Neural cell (in vitro differentiated cells): ENCODE measurements around the gene ZNF662. TPM values are rescaled to one million over a fixed set of nuclear protein-coding genes. Genes with fewer than 3 reads are reported as not detected.

ENCODE experiments used
- H2AFZ ChIP-seq: fragments of 200-600, 300-800 bp; sonication (generic), shearing (Covaris generic); 2 replicates; pipeline ENCODE4 v1.6.0; 2014; ENCODE audit warnings: low read depth, mild to moderate bottlenecking, antibody characterized with exemption, low read length, moderate library complexity
- H3F3A ChIP-seq: fragments of 200-600 bp; shearing (Covaris generic); 2 replicates; pipeline ENCODE4 v1.6.1; 2016; ENCODE audit warnings: mild to moderate bottlenecking, moderate library complexity, mixed read lengths, antibody characterized with exemption, low read length; ENCODE audit not compliant: insufficient read depth, poor library complexity, severe bottlenecking
- H3K27ac ChIP-seq: fragments of 200-600, 300-800 bp; sonication (generic), shearing (Covaris generic); 2 replicates; pipeline ENCODE4 v1.5.1; 2014; ENCODE audit warnings: mild to moderate bottlenecking, low read length, moderate library complexity
- H3K27me3 ChIP-seq: fragments of 300-800, 200-600 bp; sonication (generic), shearing (Covaris generic); 2 replicates; pipeline ENCODE4 v1.6.0; 2014; ENCODE audit warnings: mild to moderate bottlenecking, low read depth, low read length, moderate library complexity; ENCODE audit not compliant: insufficient read depth
- H3K36me3 ChIP-seq: fragments of 300-800, 200-600 bp; sonication (generic), shearing (Covaris generic); 2 replicates; pipeline ENCODE4 v1.5.1; 2014; ENCODE audit warnings: mild to moderate bottlenecking, antibody characterized with exemption, low read length, moderate library complexity; ENCODE audit not compliant: insufficient read depth
- H3K4me2 ChIP-seq: fragments of 300-800, 200-600 bp; sonication (generic), shearing (Covaris generic); 2 replicates; pipeline ENCODE4 v1.6.0; 2014; ENCODE audit warnings: mild to moderate bottlenecking, low read length
- H3K4me3 ChIP-seq: fragments of 300-800, 200-600 bp; sonication (generic), shearing (Covaris generic); 2 replicates; pipeline ENCODE4 v1.5.1; 2014; ENCODE audit warnings: mild to moderate bottlenecking, low read length, moderate library complexity
- H3K79me2 ChIP-seq: fragments of 200-600 bp; shearing (Covaris generic); replicated peaks from 2 replicates; pipeline ENCODE4 v1.6.0; 2014; ENCODE audit warnings: mild to moderate bottlenecking, low read length, moderate library complexity; ENCODE audit not compliant: insufficient read depth
- H3K9ac ChIP-seq: fragments of 300-800, 200-600 bp; sonication (generic), shearing (Covaris generic); 2 replicates; pipeline ENCODE4 v1.6.1; 2016; ENCODE audit warnings: mild to moderate bottlenecking, low read length, mixed read lengths
- H3K9me2 ChIP-seq: fragments of 200-600 bp; shearing (Covaris generic); 2 replicates; pipeline ENCODE4 v1.6.1; 2016; ENCODE audit warnings: mild to moderate bottlenecking, low read length, mixed read lengths; ENCODE audit not compliant: insufficient read depth
- H3K9me3 ChIP-seq: fragments of 200-600, 300-800 bp; sonication (generic), shearing (Covaris generic); 2 replicates; pipeline ENCODE4 v1.6.1; 2016; ENCODE audit warnings: mild to moderate bottlenecking, mixed run types, low read length, moderate library complexity, mixed read lengths
- H4K20me1 ChIP-seq: fragments of 200-600 bp; shearing (Covaris generic); 2 replicates; pipeline ENCODE4 v1.6.1; 2016; ENCODE audit warnings: mild to moderate bottlenecking, mixed run types; ENCODE audit not compliant: insufficient read depth
- EP300 ChIP-seq: fragments of 450-650 bp; conservative IDR thresholded peaks from 2 replicates; pipeline ENCODE4 v1.6.1; 2014; ENCODE audit warnings: antibody characterized with exemption, mild to moderate bottlenecking, moderate library complexity; ENCODE audit not compliant: poor library complexity, severe bottlenecking
- EZH2 ChIP-seq: fragments of 200-600, 300-800 bp; shearing (Covaris generic), sonication (generic); IDR thresholded peaks from 2 replicates; pipeline ENCODE4 v1.6.1; 2014; ENCODE audit warnings: antibody characterized with exemption, low read length, borderline replicate concordance, mild to moderate bottlenecking; ENCODE audit not compliant: insufficient read depth, poor library complexity, severe bottlenecking
- MXI1 ChIP-seq: fragments of 450-650 bp; conservative IDR thresholded peaks from 2 replicates; pipeline ENCODE4 v1.6.1; 2014; ENCODE audit warnings: antibody characterized with exemption, mild to moderate bottlenecking; ENCODE audit not compliant: poor library complexity, severe bottlenecking
- POLR2AphosphoS5 ChIP-seq: IDR thresholded peaks from 2 replicates; pipeline ENCODE4 v1.6.1; 2012
- RAD21 ChIP-seq: fragments of 450-650 bp; conservative IDR thresholded peaks from 2 replicates; pipeline ENCODE4 v1.6.1; 2014; ENCODE audit warnings: antibody characterized with exemption, mild to moderate bottlenecking, moderate library complexity
- REST ChIP-seq: IDR thresholded peaks from 2 replicates; pipeline ENCODE4 v1.6.1; 2012; ENCODE audit warnings: borderline replicate concordance
- SMC3 ChIP-seq: fragments of 450-650 bp; conservative IDR thresholded peaks from 2 replicates; pipeline ENCODE4 v1.6.1; 2014; ENCODE audit warnings: antibody characterized with exemption, mild to moderate bottlenecking, moderate library complexity; ENCODE audit not compliant: poor library complexity
- TAF1 ChIP-seq: IDR thresholded peaks from 2 replicates; pipeline ENCODE4 v1.6.1; 2012; ENCODE audit warnings: low read depth
- polyA plus RNA-seq: library from polyadenylated mRNA; depleted of rRNA; stranded (reverse); fragments of >200 nt; gene quantifications from 2 replicates; pipeline ENCODE4 v1.2.3, GENCODE V29; 2014
- TF ChIP-seq, protein P1 (sequence below): fragments of 450-650 bp; IDR thresholded peaks from 2 replicates; pipeline ENCODE4 v1.5.1; 2014; ENCODE audit warnings: antibody characterized with exemption, mild to moderate bottlenecking, moderate library complexity; ENCODE audit not compliant: poor library complexity, severe bottlenecking

Gene ZNF662
- polyA plus RNA-seq, 1 donor from 2014 or later: not detected

DNA sequence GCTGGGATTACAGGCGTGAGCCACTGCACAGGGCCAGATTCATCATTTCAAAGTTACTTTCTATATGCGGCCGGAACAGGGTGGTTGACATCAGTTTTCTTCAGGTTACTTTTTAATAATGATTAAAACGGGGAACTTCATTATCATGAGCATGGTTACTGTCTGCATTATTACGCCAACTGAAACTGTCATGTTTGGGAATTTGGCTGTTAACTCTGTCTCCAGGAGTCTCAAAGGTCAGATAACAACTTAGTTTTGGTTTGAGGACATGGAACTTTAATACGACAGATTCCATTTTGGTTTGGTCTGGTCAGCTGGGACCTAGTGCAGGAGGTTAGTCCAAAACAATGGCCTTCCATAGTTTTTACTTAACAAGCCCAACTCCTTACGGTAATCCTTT, 38.8 kb upstream of the ZNF662 start:
- no peaks in the 10 kb centered on the region for H4K20me1 ChIP-seq
- H2AFZ ChIP-seq: no peak overlapping the region
- H3K79me2 ChIP-seq: no peaks in the 10 kb centered on the region

GRCh38 chr3:42868841-42869240, 37.1 kb upstream of the ZNF662 start:
- no peak overlapping the region for H3K4me2 ChIP-seq
- no peaks in the 10 kb centered on the region for H3K36me3 ChIP-seq
- H3K9ac ChIP-seq: no peak overlapping the region
- H3K9me3 ChIP-seq: no peaks in the 10 kb centered on the region
- no peak overlapping the region for H2AFZ ChIP-seq
- H3K27ac ChIP-seq: no peak overlapping the region
- no peaks in the 10 kb centered on the region for H3K79me2 ChIP-seq
- no peak overlapping the region for H3K4me3 ChIP-seq
- H3K27me3 ChIP-seq: no peaks in the 10 kb centered on the region
- no peaks in the 10 kb centered on the region for H3F3A ChIP-seq
- no peaks in the 10 kb centered on the region for H3K9me2 ChIP-seq
- H4K20me1 ChIP-seq: no peaks in the 10 kb centered on the region
- TF ChIP-seq, protein P1, sequence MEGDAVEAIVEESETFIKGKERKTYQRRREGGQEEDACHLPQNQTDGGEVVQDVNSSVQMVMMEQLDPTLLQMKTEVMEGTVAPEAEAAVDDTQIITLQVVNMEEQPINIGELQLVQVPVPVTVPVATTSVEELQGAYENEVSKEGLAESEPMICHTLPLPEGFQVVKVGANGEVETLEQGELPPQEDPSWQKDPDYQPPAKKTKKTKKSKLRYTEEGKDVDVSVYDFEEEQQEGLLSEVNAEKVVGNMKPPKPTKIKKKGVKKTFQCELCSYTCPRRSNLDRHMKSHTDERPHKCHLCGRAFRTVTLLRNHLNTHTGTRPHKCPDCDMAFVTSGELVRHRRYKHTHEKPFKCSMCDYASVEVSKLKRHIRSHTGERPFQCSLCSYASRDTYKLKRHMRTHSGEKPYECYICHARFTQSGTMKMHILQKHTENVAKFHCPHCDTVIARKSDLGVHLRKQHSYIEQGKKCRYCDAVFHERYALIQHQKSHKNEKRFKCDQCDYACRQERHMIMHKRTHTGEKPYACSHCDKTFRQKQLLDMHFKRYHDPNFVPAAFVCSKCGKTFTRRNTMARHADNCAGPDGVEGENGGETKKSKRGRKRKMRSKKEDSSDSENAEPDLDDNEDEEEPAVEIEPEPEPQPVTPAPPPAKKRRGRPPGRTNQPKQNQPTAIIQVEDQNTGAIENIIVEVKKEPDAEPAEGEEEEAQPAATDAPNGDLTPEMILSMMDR: no peak
- TF ChIP-seq POLR2AphosphoS5 (no peak), REST (no peak), SMC3 (no peak), RAD21 (no peak), MXI1 (no peak), TAF1 (no peak), EZH2 (no peak)

More for the DNA sequence above, 38.8 kb upstream of the ZNF662 start:
- no peaks in the 10 kb centered on the region for H3K27me3 ChIP-seq
- H3K36me3 ChIP-seq: no peaks in the 10 kb centered on the region
- H3K9me3 ChIP-seq: no peaks in the 10 kb centered on the region
- no peak overlapping the region for H3K4me3 ChIP-seq
- no peak overlapping the region for H3K9ac ChIP-seq
- no peak for TF ChIP-seq POLR2AphosphoS5
- TF ChIP-seq TAF1: no peak
- TF ChIP-seq MXI1: no peak
- no peak for TF ChIP-seq EZH2
- no peak for TF ChIP-seq EP300
- no peak for TF ChIP-seq SMC3
- no peak for TF ChIP-seq RAD21
- no peak for TF ChIP-seq REST
- TF ChIP-seq, protein P1: no peak
- no peaks in the 10 kb centered on the region for H3K9me2 ChIP-seq
- H3K27ac ChIP-seq: no peak overlapping the region
- no peak overlapping the region for H3K4me2 ChIP-seq
- no peaks in the 10 kb centered on the region for H3F3A ChIP-seq
